ENCODE measurements around the gene EXOC8. TPM values are rescaled to one million over a fixed set of nuclear protein-coding genes. Genes with fewer than 3 reads are reported as not detected.

Gene EXOC8
- total RNA-seq, 1 experiment from 2014 or later: 24.5 TPM

GRCh38 chr1:231329483-231329882, 8.2 kb downstream of the EXOC8 start:
- Mint-ChIP-seq H3K36me3 (ENCODE audit: insufficient read depth, unreplicated experiment) (peaks cover 4% of the 10 kb centered on the region), H3K4me3 (ENCODE audit: low read depth, unreplicated experiment) (no peak overlapping the region), H3K9me3 (ENCODE audit: low read depth, unreplicated experiment) (no peaks in the 10 kb centered on the region), H3K27ac (ENCODE audit: unreplicated experiment) (no peak overlapping the region), H3K4me1 (ENCODE audit: low read depth, unreplicated experiment) (no peaks in the 10 kb centered on the region), H3K27me3 (ENCODE audit: unreplicated experiment) (no peaks in the 10 kb centered on the region)
- intact Hi-C loops (cut with micrococcal nuclease; ENCODE audit: unreplicated experiment): loop anchor here (10.0 kb wide), 1 partner anchor 355 kb away; the partner anchor contains the start of genes ARV1 and TTC13
- TF ChIP-seq CTCF (IDR thresholded peaks at IDR 0.05; ENCODE audit: unreplicated experiment): no peak
- BruUV-seq (replicated peaks): no TSS peak
- DNase-seq: no peak
- CTCF ChIA-PET: no interaction called here

- H3K36me3 Mint-ChIP-seq (ENCODE audit: insufficient read depth, unreplicated experiment): no peaks in the 10 kb centered on the region
- no peaks in the 10 kb centered on the region for H3K9me3 Mint-ChIP-seq (ENCODE audit: low read depth, unreplicated experiment)
- CTCF ChIA-PET: interaction anchor here (0.6 kb wide), 1 partner anchor 113 kb away, joined by 3 read pairs; no protein-coding TSS in a partner anchor
- no peak for DNase-seq
- BruUV-seq (replicated peaks): no TSS peak
- H3K4me1 Mint-ChIP-seq (ENCODE audit: low read depth, unreplicated experiment): no peaks in the 10 kb centered on the region
- H3K27me3 Mint-ChIP-seq (ENCODE audit: unreplicated experiment): no peaks in the 10 kb centered on the region
- H3K27ac Mint-ChIP-seq (ENCODE audit: unreplicated experiment): no peak overlapping the region
- TF ChIP-seq CTCF (IDR thresholded peaks at IDR 0.05; ENCODE audit: unreplicated experiment): no peak
- intact Hi-C loops (cut with micrococcal nuclease; ENCODE audit: unreplicated experiment): loop anchor here (10.0 kb wide), 1 partner anchor 353 kb away; the partner anchor contains the start of genes ARV1 and TTC13
- H3K4me3 Mint-ChIP-seq (ENCODE audit: low read depth, unreplicated experiment): no peak overlapping the region
Measured at GRCh38 chr1:231327617-231328016, 10.0 kb downstream of the EXOC8 start.

- Mint-ChIP-seq H3K27me3 (ENCODE audit: unreplicated experiment) (no peaks in the 10 kb centered on the region), H3K36me3 (ENCODE audit: insufficient read depth, unreplicated experiment) (no peaks in the 10 kb centered on the region), H3K4me1 (ENCODE audit: low read depth, unreplicated experiment) (no peaks in the 10 kb centered on the region), H3K27ac (ENCODE audit: unreplicated experiment) (no peak overlapping the region), H3K4me3 (ENCODE audit: low read depth, unreplicated experiment) (no peak overlapping the region), H3K9me3 (ENCODE audit: low read depth, unreplicated experiment) (no peaks in the 10 kb centered on the region)
- intact Hi-C loops (cut with micrococcal nuclease; ENCODE audit: unreplicated experiment): loop anchor here (10.0 kb wide), 1 partner anchor 351 kb away; the partner anchor contains the start of genes ARV1 and TTC13
- no peak for TF ChIP-seq CTCF (IDR thresholded peaks at IDR 0.05; ENCODE audit: unreplicated experiment)
- BruUV-seq (replicated peaks): no TSS peak
- CTCF ChIA-PET: interaction anchor here (0.9 kb wide), 1 partner anchor 8 kb away, joined by 3 read pairs; no protein-coding TSS in a partner anchor
- no peak for DNase-seq
Measured at GRCh38 chr1:231326248-231326647, 11.4 kb downstream of the EXOC8 start.

GRCh38 chr1:231324660-231325059, 13.0 kb downstream of the EXOC8 start:
- no peaks in the 10 kb centered on the region for H3K4me1 Mint-ChIP-seq (ENCODE audit: low read depth, unreplicated experiment)
- no peak overlapping the region for H3K4me3 Mint-ChIP-seq (ENCODE audit: low read depth, unreplicated experiment)
- BruUV-seq (replicated peaks): no TSS peak
- TF ChIP-seq CTCF (IDR thresholded peaks at IDR 0.05; ENCODE audit: unreplicated experiment): no peak
- intact Hi-C loops (cut with micrococcal nuclease; ENCODE audit: unreplicated experiment): loop anchor here (10.0 kb wide), 1 partner anchor 350 kb away; the partner anchor contains the start of genes ARV1 and TTC13
- no peaks in the 10 kb centered on the region for H3K27me3 Mint-ChIP-seq (ENCODE audit: unreplicated experiment)
- no peaks in the 10 kb centered on the region for H3K36me3 Mint-ChIP-seq (ENCODE audit: insufficient read depth, unreplicated experiment)
- no peaks in the 10 kb centered on the region for H3K9me3 Mint-ChIP-seq (ENCODE audit: low read depth, unreplicated experiment)
- no peak for DNase-seq
- H3K27ac Mint-ChIP-seq (ENCODE audit: unreplicated experiment): no peak overlapping the region
- CTCF ChIA-PET: no interaction called here

Data from Calu3 (cell line).